ENCODE data around the gene PCMTD2.
"Not testable (repeated sequence)": the region's sequence is repeated elsewhere in the genome, so short reads cannot be mapped to it uniquely, and the experiment has no call there.

PCMTD2 gene

DNA sequence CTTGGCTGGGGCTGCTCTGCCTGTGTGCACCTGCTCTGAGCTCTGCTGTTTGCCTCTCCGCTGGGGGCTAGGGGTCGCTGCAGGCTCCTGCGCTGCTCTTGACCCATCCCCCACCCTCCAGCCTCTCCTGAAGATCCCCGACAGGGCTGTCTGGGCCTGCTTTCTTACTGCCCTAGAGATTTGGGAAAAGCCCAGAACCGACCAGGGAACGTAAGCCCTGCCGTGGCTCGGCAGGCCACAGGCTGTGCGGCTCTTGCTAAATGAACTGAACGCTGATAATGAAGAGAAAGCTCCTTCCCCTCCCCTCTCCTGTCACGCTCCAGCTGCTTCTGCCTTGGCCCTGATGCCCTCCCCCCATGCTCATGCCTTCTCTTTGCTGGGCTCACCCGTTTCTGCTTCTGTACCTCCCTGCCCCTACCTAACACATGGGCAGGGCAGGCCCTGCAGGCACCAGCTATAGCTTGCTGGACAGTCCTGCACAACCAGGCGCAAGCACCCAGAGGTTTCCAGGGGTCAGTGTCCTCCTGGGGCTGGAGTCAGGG is 32.0 kb upstream of the PCMTD2 start:
- in situ Hi-C loops (cut with MboI; ENCODE audit: low sequenced_read_pairs) = no loop called here

DNA sequence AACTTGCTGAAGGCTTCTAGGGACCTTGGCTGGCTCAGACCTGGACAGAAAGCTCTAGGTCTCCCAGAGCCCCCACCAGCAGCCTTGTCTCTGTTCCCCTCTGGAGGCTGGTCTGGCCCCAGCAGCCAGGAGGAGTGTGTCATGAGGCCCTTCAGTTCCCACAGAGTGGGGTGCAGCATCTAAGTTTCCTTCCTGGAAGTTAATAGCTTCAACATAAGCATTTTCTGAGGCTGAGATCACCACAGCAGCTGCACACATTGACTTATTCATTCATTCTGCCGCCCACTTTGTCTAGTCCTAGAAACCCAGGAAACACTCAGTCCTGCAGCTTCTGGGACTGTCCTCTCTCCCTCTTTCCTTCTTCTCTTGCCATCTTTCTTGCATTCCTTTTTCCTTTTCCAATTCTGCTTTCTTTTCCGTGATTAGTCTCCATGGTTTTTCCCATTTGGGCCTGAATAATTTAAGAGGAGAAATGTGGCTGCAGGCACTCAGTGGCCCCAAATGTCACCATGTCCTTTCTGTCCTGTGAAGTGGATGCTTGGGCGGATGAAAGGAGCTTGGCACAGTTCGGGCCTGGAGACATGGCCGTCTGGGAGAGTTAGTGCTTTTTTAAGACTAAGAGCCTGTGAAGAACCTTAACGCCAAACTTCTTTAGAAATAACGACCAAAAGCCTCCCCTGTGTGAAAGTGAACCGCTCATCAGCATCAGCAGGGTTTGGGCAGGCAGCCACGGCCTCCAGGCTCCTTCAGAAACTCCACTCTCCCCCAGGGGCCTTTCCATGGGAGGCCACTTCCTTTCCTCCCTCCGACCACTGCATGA is 31.0 kb upstream of the PCMTD2 start:
- in situ Hi-C loops (cut with MboI; ENCODE audit: low sequenced_read_pairs) = no loop called here

DNA sequence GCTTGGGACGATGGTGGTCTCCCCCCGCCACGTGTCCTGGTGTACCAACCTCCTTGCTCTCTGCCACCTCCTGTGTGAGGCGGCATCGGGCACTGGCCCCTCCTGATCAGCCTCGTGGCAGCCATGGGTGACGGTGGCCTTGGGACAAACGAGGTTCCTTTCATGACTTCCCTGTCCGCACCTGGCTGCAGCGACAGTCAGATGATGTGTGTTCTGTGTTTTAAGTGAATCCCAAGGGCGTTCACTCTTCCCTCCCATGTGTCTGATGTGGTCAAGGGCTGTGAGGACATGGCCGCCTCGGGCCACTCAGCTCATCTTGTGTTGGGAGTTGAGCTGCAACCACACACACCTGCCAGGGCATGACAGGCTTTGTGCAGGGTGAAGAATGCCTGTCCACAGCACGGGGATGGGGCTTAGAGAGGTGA is 30.4 kb upstream of the PCMTD2 start:
- in situ Hi-C loops (cut with MboI; ENCODE audit: low sequenced_read_pairs) = no loop called here

DNA sequence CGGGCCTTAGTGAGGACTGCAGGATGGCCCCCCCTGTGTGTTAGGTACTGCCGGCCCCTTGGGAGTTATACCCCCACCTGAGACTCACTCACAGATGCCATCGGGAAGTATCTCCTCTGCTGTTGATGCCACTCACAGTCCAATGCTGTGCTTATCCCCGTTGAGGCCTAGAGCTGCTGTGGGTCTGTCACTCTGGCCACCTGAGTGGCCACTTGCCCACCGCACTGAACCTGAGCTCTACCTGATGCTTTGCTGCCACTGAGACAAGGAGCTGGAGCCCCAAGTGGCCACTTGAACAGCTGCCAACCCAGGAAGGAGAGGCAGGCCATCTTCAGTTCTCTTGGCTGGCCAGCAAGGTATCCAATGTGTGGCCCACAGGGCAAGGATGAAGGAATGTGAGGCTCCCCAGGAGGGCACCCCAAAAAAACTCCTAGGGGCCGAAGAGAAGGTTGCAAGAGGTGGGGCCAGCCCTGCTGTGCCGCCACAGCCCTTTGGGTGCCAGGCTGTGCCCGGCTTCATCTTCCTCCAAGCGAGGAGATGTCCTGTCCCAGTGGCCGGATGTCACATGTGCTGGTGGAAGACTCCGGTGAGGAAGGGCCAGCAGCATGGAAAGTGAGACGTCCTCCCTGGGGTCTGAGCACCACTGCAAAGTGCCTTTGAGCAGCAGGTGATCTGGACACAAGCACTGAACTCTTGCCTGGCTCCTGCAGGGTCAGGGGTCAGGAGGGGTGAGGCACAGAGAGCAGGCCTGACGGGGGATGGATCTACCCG is 29.5 kb upstream of the PCMTD2 start:
- in situ Hi-C loops (cut with MboI; ENCODE audit: low sequenced_read_pairs) = no loop called here

DNA sequence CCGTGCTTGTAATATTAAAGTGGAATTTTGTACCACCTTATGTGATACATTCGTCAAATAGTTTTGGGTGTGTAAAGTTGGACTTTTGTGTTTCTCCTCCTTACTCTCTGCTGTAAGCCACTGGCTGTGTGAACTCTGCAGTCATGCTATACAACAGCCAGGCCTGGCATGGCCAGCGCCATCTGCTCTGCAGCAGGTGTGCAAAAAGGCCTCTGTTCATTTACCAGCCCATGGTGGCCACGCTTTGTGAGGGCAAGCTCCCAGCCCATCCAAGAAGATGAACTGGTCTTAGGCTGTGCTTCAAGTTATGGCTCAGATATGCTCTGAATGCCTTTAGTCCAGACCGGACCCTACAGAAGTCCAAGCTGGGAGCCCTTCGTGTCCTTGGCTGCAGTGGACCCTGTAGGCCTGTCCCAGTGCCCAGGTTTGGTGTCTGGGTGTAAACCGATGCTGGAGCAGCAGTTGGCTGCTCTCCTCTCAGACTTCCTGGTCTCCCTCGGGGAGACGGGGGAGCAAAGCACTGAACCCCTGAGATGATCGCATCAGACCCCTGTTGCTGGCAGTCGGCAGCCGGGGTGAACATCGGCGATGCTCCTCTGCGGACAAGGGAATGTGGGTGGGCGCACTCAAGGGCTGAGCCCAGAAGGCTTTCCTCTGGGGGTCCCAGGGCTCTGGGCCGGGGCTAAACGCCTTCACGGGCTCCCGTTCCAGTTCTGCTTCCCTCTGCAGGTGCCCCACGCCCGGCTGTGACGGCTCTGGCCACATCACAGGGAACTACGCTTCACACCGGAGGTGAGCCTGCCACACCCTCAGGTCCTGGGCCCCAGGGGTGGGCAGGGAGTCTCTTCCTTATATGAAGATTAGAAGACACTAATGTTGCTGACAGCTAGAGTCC is 28.6 kb upstream of the PCMTD2 start:
- in situ Hi-C loops (cut with MboI; ENCODE audit: low sequenced_read_pairs) = no loop called here

DNA sequence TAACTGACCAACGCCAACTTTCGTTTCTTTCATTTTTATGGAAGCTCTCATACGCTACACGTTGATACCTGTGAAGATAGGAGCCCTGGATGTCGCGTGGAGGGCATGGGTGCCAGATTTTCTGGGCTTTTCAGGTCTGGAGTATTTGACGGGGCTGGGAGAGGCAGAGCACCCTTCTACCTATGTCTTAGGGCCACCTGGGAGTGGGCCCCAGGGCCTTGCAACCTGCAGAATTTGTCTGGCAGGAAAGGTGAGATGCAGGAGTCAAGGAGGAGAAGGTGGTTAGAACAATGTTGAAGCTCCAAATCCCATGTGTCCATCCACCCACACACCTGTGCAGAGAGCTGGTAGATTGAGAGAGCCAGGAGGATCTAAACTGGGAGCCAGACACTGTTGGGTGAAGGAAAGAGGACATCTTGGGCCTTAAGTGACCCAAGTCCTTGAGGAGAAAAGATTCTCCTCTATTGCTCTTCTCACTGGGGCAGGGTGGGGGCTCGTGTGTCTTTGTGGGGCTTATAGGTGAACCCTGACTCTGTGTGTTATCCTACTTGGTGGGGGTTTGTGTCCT is 27.4 kb upstream of the PCMTD2 start:
- in situ Hi-C loops (cut with MboI; ENCODE audit: low sequenced_read_pairs) = no loop called here

DNA sequence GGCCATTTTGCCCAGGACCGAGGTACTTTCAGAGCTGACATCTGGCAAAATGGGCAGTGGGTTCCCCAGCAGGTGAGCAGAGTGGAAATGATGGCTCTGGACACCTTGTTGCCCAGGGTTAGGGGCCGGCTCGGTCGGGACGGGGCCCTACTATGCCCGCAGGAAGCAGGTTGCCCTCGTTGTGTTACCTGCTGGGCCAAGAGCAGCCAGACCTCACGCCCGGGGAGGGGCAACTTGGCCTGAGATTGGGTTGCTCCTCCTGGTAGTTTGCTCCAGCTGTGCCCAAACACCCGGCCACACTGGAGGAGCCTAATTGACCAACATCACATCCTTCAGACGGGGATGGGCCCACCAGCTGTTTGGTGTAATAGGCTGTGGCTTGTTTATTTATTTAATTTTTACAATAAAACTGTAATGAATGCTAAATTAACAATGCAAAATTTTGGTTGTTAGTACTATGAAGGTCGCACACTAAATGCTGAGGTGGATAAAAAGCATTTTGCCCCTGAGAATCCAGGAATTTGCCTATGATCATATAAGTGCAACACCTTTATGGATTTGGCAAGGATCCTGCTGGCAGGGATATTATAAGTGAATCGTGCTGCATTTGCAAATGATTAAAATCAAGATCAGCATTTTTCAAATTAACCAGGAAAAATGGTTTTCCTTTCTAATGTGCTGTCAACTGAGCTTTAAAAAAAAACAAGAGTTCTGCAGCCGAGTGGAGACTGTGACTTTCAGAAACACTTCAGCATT is 26.6 kb upstream of the PCMTD2 start:
- in situ Hi-C loops (cut with MboI; ENCODE audit: low sequenced_read_pairs) = no loop called here

DNA sequence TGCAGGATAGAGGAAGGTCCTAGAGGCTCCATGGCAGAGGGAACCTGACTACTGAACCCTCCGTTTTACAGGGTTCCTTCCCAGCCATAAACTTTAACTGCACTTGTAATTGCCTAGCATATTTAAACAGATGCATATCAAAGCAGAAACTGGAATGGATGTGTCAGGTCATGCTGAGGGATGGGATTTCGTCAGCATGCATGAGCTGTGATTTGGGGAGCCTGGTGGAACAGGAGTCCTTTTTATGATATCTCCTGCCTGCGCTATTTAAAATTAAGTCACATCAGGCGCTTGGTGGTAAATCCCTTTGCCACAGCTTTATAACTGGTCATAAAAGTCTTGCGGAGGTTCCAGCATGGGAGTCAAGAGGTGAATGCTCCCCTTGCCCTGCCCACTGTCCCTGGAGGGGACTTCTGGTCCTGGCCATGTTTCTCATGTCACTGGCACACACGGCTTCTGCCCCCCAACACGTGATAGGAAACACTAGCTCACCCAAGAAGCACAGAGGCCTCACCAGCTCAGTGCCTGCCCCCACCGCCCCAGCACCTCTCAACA is 26.0 kb upstream of the PCMTD2 start:
- in situ Hi-C loops (cut with MboI; ENCODE audit: low sequenced_read_pairs) = no loop called here

DNA sequence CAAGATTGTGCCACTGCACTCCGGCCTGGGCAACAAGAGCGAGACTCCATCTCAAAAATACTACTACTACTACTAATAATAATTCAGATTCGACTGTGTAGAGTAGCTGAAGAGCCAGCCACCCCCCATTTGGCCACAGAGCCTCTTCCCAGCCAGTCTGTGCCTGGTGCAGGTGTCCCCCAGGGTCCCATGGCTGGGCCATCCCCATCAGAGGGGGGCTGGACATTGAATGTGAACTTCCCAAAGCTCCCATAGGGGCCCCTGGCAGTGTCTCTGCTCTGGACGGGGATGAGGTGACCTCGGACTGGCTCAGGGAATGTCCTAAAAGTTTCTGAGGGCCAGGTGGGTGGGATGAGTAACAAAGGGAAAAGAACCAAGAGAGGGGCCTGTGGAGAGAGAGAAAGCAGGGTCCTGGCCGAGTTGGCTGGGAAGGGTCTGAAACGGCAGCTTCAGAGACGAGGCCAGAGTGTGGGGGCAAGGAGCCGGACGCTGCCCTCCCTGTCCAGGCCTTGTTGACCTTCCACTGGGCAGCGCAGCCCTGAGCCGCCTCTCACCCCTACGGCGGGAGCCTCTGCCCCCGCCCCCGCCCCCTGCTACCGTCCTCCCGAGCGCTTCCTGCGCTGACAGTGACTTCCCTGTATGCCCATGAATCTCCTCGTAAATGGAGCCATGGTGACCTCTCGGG is 24.9 kb upstream of the PCMTD2 start:
- in situ Hi-C loops (cut with MboI; ENCODE audit: low sequenced_read_pairs) = no loop called here

DNA sequence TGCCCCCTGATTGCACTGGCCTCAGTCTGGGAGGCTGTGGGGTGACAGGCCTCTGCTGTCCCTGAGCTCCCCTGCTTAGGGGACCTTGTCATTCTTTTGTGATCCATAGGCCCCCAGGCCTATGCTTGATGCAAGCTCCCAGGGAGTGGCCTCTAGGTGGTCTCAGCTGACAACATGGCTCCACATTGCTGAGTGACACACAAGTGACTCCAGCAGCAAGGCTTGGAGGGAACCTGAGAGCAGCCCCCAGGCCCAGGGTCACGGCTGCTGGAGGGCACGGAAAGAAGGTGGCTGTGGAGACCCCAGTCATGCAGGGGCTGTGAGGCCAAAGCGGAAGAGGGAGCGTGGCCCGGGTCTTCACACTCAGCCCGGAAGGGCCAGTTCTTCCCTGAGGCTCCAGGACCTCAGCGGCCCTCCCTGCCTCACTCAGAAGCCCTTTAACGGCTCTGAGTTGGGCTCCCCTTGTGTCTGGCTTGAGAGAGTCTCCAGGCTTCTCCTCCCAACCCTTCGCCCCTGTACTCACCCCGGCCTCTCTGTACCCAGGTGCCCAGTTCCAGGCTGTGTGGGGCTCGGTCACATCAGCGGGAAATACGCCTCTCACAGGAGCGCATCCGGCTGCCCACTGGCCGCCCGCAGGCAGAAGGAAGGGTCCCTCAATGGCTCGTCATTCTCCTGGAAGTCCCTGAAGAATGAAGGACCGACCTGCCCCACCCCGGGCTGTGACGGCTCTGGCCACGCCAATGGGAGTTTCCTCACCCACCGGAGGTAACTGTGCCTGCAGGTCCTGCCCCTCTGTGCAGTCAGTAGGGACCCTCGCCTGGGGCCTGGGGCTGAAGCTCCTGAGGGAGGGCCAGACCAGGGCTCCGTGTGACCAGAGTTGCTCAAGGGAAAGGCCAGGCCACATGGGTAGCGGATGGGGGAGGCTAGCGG is 23.7 kb upstream of the PCMTD2 start:
- in situ Hi-C loops (cut with MboI; ENCODE audit: low sequenced_read_pairs) = no loop called here

DNA sequence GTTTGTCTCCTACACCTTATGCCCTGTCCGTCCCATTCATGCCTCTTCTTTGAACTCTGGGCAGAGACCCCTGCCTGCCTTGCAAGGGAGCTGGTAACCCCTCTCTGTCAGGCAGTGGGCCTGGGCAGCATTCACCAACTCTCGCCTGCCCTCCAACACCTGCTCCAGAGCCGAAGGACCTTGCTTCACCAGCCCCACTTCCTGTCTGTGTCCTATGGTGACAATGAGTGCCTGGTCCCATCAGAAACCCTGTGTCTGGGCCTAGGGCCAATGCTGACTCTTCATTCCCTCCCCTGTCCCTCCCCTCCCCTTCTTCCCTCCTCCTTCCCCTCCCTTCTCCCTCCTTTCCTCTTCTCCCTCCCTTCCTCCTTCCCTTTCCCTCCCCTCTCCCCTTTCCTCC is 22.8 kb upstream of the PCMTD2 start:
- in situ Hi-C loops (cut with MboI; ENCODE audit: low sequenced_read_pairs) = no loop called here

DNA sequence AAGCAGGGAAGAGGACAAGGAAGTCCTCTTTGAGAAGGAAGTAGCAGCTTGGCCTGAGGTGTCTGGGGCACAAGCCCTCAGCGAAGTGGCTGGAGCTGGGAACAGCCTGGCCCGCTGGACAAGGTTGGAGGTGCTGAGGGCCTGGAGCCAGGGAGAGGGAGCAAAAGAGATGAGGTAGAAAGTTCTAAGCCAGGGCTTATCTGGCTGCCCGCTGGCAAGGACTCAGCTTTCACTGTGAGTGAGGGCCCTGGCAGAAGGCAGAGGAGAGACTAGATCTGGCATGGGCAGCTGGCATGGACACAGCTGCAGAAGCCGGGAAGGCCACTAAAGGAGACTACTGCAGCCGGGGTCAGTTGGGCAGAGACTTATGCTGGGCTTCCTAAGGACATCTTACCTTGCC is 21.8 kb upstream of the PCMTD2 start:
- in situ Hi-C loops (cut with MboI; ENCODE audit: low sequenced_read_pairs) = no loop called here

DNA sequence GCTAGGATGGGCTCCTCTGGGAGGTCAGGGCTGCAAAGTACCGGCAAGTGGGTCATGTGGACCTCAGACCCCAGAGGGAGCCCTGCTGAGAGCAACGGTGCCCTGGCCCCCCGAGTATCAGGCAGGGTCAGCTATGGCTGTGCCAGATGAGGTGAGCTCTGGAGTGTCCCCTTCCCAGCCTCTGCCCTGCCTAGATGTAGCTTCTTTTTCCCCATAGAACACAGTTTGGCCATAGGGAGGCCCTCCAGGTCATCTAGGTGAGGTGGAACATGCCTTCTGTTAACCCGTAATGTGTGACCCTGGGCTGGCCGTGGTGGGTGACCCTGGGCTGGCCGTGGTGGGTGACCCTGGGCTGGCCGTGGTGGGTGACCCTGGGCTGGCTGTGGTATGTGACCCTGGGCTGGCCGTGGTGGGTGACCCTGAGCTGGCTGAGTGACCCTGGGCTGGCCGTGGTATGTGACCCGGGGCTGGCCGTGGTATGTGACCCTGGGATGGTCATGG is 21.2 kb upstream of the PCMTD2 start:
- in situ Hi-C loops (cut with MboI; ENCODE audit: low sequenced_read_pairs) = no loop called here

DNA sequence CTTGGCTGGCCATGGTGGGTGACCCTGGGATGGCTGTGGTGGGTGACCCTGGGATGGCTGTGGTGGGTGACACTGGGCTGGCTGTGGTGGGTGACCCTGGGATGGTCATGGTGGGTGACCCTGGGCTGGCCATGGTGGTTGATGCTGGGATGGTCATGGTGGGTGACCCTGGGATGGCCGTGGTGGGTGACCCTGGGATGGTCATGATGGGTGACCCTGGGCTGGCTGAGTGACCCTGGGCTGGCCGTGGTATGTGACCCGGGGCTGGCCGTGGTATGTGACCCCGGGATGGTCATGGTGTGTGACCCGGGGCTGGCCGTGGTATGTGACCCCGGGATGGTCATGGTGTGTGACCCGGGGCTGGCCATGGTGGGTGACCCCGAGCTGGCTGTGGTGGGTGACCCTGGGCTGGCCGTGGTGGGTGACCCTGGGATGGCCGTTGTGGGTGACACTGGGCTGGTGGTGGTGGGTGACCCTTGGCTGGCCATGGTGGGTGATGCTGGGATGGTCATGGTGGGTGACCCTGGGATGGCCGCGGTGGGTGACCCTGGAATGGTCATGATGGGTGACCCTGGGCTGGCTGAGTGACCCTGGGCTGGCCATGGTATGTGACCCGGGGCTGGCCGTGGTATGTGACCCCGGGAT is 20.5 kb upstream of the PCMTD2 start:
- in situ Hi-C loops (cut with MboI; ENCODE audit: low sequenced_read_pairs) = not testable (repeated sequence)

DNA sequence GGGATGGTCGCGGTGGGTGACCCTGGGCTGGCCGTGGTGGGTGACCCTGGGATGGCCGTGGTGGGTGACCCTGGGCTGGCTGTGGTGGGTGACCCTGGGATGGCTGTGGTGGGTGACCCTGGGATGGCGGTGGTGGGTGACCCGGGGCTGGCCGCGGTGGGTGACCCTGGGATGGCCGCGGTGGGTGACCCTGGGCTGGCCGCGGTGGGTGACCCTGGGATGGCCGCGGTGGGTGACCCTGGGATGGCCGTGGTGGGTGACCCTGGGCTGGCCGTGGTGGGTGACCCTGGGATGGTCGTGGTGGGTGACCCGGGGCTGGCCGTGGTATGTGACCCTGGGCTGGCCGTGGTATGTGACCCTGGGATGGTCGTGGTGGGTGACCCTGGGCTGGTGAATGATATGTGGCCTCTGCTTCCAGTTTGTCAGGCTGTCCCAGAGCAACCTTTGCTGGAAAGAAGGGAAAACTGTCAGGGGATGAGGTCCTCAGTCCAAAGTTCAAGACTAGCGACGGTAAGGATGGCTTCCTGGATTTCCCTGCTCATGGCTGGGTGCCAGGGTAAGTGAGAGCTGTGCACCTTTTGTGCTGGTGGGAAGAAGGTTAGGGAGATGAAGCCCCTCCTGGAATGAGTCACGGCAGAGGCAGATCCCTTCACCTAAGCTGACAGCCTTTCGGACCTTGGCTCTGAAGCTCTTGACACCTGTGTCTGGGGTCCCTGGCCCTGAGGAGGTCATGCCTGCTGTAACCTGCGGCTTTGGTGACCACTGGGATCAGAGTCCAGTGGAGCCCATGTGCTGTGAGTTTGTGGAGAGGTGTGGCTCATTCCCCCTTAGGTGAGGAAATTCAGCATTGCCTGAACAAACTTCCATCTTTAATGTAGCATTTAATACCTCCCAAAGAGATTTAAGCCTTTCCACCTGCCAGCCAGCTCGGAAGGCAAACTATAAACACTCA is 19.1 kb upstream of the PCMTD2 start:
- in situ Hi-C loops (cut with MboI; ENCODE audit: low sequenced_read_pairs) = no loop called here

DNA sequence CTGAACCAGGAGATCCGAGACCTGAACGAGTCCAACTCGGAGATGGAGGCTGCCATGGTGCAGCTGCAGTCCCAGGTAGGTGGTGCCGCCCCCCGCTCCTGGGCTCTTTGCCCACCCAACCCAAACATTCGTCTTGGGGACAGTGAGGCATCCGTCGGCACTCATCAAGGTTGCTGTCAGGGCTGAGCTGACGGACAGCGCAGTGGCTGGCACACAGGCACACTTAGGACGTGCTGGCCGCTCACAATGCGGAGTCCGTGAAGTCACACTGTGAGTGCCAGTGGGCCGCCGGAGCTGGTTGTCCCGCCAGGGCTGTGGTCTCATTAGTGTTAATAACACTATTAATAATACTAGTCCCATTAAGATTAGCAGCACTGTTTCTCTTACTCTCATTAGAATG is 18.2 kb upstream of the PCMTD2 start:
- in situ Hi-C loops (cut with MboI; ENCODE audit: low sequenced_read_pairs) = no loop called here

Measured in hTERT RPE-1 (cell line).